Left lung (tissue), 10 donors: ENCODE results near the gene LIN54. TPM values are rescaled to one million over a fixed set of nuclear protein-coding genes. Genes with fewer than 3 reads are reported as not detected.
"Not testable (repeated sequence)": the region's sequence is repeated elsewhere in the genome, so short reads cannot be mapped to it uniquely, and the experiment has no call there.

Experiments
- ATAC-seq: fragments of 200-7000 bp; cut with Tn5 transposase; one replicate; pipeline ENCODE4 v1.9.1; 2020; ENCODE audit warnings: moderate library complexity
- DNase-seq, 4 donors: peaks; one replicate each; pipeline ENCODE4 v3.0.0-alpha.2; 2013 to 2020
- H3K27ac ChIP-seq, 2 donors: fragments of 200-600 bp; sonication (generic) in 1 of 2; one replicate each; pipeline versions ENCODE4 v1.5.0 to v1.8.0; 2020 to 2021
- H3K27me3 ChIP-seq, 2 donors: fragments of 200-600 bp; sonication (generic) in 1 of 2; one replicate each; pipeline versions ENCODE4 v1.5.0 to v1.8.0; 2020 to 2021
- H3K36me3 ChIP-seq, 2 donors: fragments of 200-600 bp; sonication (generic) in 1 of 2; one replicate each; pipeline versions ENCODE4 v1.5.0 to v1.8.0; 2020 to 2021
- H3K4me1 ChIP-seq, 2 donors: fragments of 200-600 bp; one replicate each; pipeline ENCODE4 v1.8.0; 2021
- H3K4me3 ChIP-seq, 2 donors: fragments of 200-600 bp; sonication (generic) in 1 of 2; one replicate each; pipeline versions ENCODE4 v1.5.0 to v1.8.0; 2020 to 2021; ENCODE audit warnings: mild to moderate bottlenecking in 1 of 2
- H3K9me3 ChIP-seq, 2 donors: fragments of 200-600 bp; sonication (generic) in 1 of 2; one replicate each; pipeline versions ENCODE4 v1.5.0 to v1.8.0; 2020 to 2021
- CTCF ChIP-seq, 2 donors: fragments of 200-600 bp; sonication (generic) in 1 of 2; IDR thresholded peaks; one replicate each; pipeline versions ENCODE4 v1.5.0 to v1.8.0; 2021; ENCODE audit warnings: antibody characterized with exemption in 2 of 2
- intact Hi-C, 2 donors: fragments of 100-400 bp; cut with DNase I; formaldehyde crosslinking; loops; one replicate each; pipeline versions ENCODE4 v1.11.2 to v1.14.2; 2022
- polyA plus RNA-seq, 6 donors: library from polyadenylated mRNA; unstranded; fragments of 120-200 nt; gene quantifications; one replicate each; pipeline ENCODE4 v1.2.1, GENCODE V29; 2013; ENCODE audit not compliant: insufficient read length in 6 of 6
- total RNA-seq, 2 donors: library from RNA; stranded (reverse); fragmentation: NEBNext Ultra II Directional; extraction: Animal tissue kit (Norgen Biotek cat#: 25700); gene quantifications; one replicate each; pipeline ENCODE4 v1.2.1, GENCODE V29; 2021
- donor health status: DM: no; HTN: yes; CAD: no.
- donor health status: DM: no; HTN: no; CAD: no.

The LIN54 gene
- total and polyA plus RNA-seq, 8 donors = 10.3 to 17.9 (median 14.3) TPM

- DNase-seq = no peak
- Histone ChIP-seq H3K27me3 (no peaks in the 10 kb centered on the region), H3K36me3 (no peaks in the 10 kb centered on the region), H3K4me1 (peaks cover 0 to 11% of the 10 kb centered on the region in 2 donors), H3K27ac (no peak overlapping the region), H3K4me3 (no peak overlapping the region), H3K9me3 (peaks cover 0 to 21% of the 10 kb centered on the region in 2 donors)
- ATAC-seq = no peak
- intact Hi-C loops = no loop called here
- TF ChIP-seq CTCF (IDR thresholded peaks at IDR 0.05) = no peak
These were observed 14.9 kb upstream of the LIN54 start for GRCh38 chr4:83025563-83025962.

- no peak overlapping the region for H3K4me3 ChIP-seq
- H3K27me3 ChIP-seq = no peaks in the 10 kb centered on the region
- intact Hi-C loops = no loop called here
- TF ChIP-seq CTCF (IDR thresholded peaks at IDR 0.05) = no peak
- H3K4me1 ChIP-seq = peaks cover 0 to 11% of the 10 kb centered on the region in 2 donors
- H3K27ac ChIP-seq = no peak overlapping the region
- H3K9me3 ChIP-seq = peaks cover 0 to 21% of the 10 kb centered on the region in 2 donors
- DNase-seq (no peak), ATAC-seq (no peak)
- no peaks in the 10 kb centered on the region for H3K36me3 ChIP-seq
These were observed 13.6 kb upstream of the LIN54 start for GRCh38 chr4:83024233-83024632.

GRCh38 chr4:83023599-83023998 lies 13.0 kb upstream of the LIN54 start:
- ATAC-seq, H3K36me3 ChIP-seq, H3K27me3 ChIP-seq, intact Hi-C loops, DNase-seq, H3K4me3 ChIP-seq, H3K27ac ChIP-seq: not testable (repeated sequence)
- peaks cover 0 to 21% of the 10 kb centered on the region in 2 donors for H3K9me3 ChIP-seq
- H3K4me1 ChIP-seq = peaks cover 0 to 11% of the 10 kb centered on the region in 2 donors

GRCh38 chr4:83022724-83023450 lies 12.3 kb upstream of the LIN54 start:
- Histone ChIP-seq H3K27ac (peak overlapping the region in 1 of 2 donors; percentile 57), H3K36me3 (no peaks in the 10 kb centered on the region), H3K9me3 (peaks cover 0 to 21% of the 10 kb centered on the region in 2 donors), H3K4me3 (no peak overlapping the region), H3K27me3 (no peaks in the 10 kb centered on the region), H3K4me1 (peaks cover 0 to 11% of the 10 kb centered on the region in 2 donors)
- ATAC-seq = peak; percentile 29
- no peak for TF ChIP-seq CTCF (IDR thresholded peaks at IDR 0.05)
- intact Hi-C loops = no loop called here
- no peak for DNase-seq

GRCh38 chr4:83019794-83020494 lies 9.3 kb upstream of the LIN54 start:
- H3K27ac ChIP-seq = no peak overlapping the region
- H3K27me3 ChIP-seq = no peaks in the 10 kb centered on the region
- no peak for TF ChIP-seq CTCF (IDR thresholded peaks at IDR 0.05)
- intact Hi-C loops = no loop called here
- ATAC-seq = no peak
- no peak overlapping the region for H3K4me3 ChIP-seq
- peaks cover 0 to 11% of the 10 kb centered on the region in 2 donors for H3K4me1 ChIP-seq
- DNase-seq = no peak
- no peaks in the 10 kb centered on the region for H3K36me3 ChIP-seq
- peaks cover 0 to 8% of the 10 kb centered on the region in 2 donors for H3K9me3 ChIP-seq
